Measurements from ENCODE around the gene HTR3D. TPM values are rescaled to one million over a fixed set of nuclear protein-coding genes. Genes with fewer than 3 reads are reported as not detected.

The HTR3D gene
- polyA plus RNA-seq, 1 of the 3 experiments (the other 2 are of a cell fraction), result not detected

GRCh38 chr3:184008161-184008560, 23.4 kb upstream of the HTR3D start:
- Histone ChIP-seq H3K36me3 (replicated peaks in 1 of 2; ENCODE audit: control insufficient read depth in 1 of 2, insufficient read depth in 2 of 2, low read length in 1 of 2) (peaks cover 29 to 30% of the 10 kb centered on the region in 2 experiments), H3K4me1 (ENCODE audit: control insufficient read depth in 1 of 2, insufficient read depth in 2 of 2, low read depth in 1 of 2, low read length in 1 of 2) (peaks cover 3 to 6% of the 10 kb centered on the region in 2 experiments; a peak in 2 of 4 replicates), H3K4me3 (ENCODE audit: low read depth in 2 of 2, low read length in 1 of 2) (no peak overlapping the region), H3K9me3 (no peaks in the 10 kb centered on the region), H3K9me2 (no peaks in the 10 kb centered on the region), H3K9ac (no peak overlapping the region), H3K27me3 (ENCODE audit: insufficient read depth) (no peaks in the 10 kb centered on the region), H2AFZ (ENCODE audit: low read depth) (no peak overlapping the region), H3K27ac (ENCODE audit: low read depth in 2 of 2, low read length in 1 of 2) (no peak overlapping the region), H3K79me2 (ENCODE audit: insufficient read depth) (no peaks in the 10 kb centered on the region), H4K20me1 (ENCODE audit: insufficient read depth) (no peaks in the 10 kb centered on the region), H3F3A (replicated peaks; ENCODE audit: insufficient read depth) (peaks cover 5% of the 10 kb centered on the region), H3K4me2 (no peak overlapping the region)
- CTCF ChIA-PET, result interaction anchor here (0.6 to 1.5 kb wide), 6 partner anchors 10 to 281 kb away, joined by 3 to 6 read pairs (median 4); partner anchors contain the start of genes ABCC5, EEF1AKMT4 and PARL
- TF ChIP-seq RFX5 (IDR thresholded peaks at IDR 0.05; ENCODE audit: low read length) (no peak), EZH2phosphoT487 (IDR thresholded peaks at IDR 0.05; ENCODE audit: borderline replicate concordance, low read depth) (no peak), PBX3 (IDR thresholded peaks at IDR 0.05) (no peak), GATA2 (CRISPR knock-in tag; IDR thresholded peaks at IDR 0.05) (no peak), FOXJ3 (CRISPR knock-in tag; IDR thresholded peaks at IDR 0.05) (no peak), SMC3 (IDR thresholded peaks at IDR 0.05; ENCODE audit: low read depth, low read length) (no peak), POLR2AphosphoS5 (IDR thresholded peaks at IDR 0.05; ENCODE audit: low read depth, low read length) (no peak), GABPA (IDR thresholded peaks at IDR 0.05; ENCODE audit: low read depth) (no peak), RCOR1 (IDR thresholded peaks at IDR 0.05; ENCODE audit: low read length) (no peak), JUND (IDR thresholded peaks at IDR 0.05) (no peak), IRF3 (IDR thresholded peaks at IDR 0.05; ENCODE audit: low read depth, low read length) (no peak), RAD21 (IDR thresholded peaks at IDR 0.05; ENCODE audit: low read length) (no peak), SIN3A (IDR thresholded peaks at IDR 0.05; ENCODE audit: borderline replicate concordance, low read depth, low read length) (no peak), CHD2 (IDR thresholded peaks at IDR 0.05; ENCODE audit: low read length, partially characterized antibody) (no peak), MEF2A (IDR thresholded peaks at IDR 0.05; ENCODE audit: borderline replicate concordance, low read depth) (no peak), USF1 (IDR thresholded peaks at IDR 0.05; ENCODE audit: borderline replicate concordance, low read depth) (no peak), EP300 (IDR thresholded peaks at IDR 0.05; ENCODE audit: borderline replicate concordance in 1 of 2, low read depth in 1 of 2, low read length in 1 of 2) (no peak), TCF12 (IDR thresholded peaks at IDR 0.05) (no peak)
- TF ChIP-seq, protein P1, sequence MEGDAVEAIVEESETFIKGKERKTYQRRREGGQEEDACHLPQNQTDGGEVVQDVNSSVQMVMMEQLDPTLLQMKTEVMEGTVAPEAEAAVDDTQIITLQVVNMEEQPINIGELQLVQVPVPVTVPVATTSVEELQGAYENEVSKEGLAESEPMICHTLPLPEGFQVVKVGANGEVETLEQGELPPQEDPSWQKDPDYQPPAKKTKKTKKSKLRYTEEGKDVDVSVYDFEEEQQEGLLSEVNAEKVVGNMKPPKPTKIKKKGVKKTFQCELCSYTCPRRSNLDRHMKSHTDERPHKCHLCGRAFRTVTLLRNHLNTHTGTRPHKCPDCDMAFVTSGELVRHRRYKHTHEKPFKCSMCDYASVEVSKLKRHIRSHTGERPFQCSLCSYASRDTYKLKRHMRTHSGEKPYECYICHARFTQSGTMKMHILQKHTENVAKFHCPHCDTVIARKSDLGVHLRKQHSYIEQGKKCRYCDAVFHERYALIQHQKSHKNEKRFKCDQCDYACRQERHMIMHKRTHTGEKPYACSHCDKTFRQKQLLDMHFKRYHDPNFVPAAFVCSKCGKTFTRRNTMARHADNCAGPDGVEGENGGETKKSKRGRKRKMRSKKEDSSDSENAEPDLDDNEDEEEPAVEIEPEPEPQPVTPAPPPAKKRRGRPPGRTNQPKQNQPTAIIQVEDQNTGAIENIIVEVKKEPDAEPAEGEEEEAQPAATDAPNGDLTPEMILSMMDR (IDR thresholded peaks at IDR 0.05), result no peak
- TF ChIP-seq, protein P2, sequence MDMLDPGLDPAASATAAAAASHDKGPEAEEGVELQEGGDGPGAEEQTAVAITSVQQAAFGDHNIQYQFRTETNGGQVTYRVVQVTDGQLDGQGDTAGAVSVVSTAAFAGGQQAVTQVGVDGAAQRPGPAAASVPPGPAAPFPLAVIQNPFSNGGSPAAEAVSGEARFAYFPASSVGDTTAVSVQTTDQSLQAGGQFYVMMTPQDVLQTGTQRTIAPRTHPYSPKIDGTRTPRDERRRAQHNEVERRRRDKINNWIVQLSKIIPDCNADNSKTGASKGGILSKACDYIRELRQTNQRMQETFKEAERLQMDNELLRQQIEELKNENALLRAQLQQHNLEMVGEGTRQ (IDR thresholded peaks at IDR 0.05; ENCODE audit: borderline replicate concordance, low read depth, low read length), result no peak
- POLR2A ChIA-PET, result no interaction called here
- WGBS (ENCODE audit: low lambda C conversion rate), result 90% methylated on average over 3 of the region's 3 CpGs
- DNase-seq, result no peak

Measured in SK-N-SH (cell line).